ENCODE measurements around the gene FRMPD2.
"Not testable (repeated sequence)": the region's sequence is repeated elsewhere in the genome, so short reads cannot be mapped to it uniquely, and the experiment has no call there.

FRMPD2 gene

DNA sequence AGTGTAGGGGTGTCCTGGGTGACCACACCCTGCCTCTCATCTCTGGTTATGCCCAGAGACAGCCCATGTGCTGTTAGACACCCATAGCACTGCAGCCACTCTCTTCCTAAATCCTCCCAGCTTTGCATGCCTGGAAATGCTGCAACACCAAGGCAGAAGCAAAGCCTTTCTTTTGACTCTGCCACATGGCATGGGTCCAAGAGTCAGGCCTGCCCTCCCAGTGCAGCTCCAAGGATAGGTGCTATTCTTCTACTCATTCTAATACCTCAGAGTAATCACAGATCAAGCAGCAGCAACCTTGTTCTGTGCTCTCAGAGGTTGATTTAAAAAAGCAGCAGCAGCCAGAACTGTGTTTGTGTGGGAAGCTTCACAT, 23.4 kb downstream of the FRMPD2 start:
- Histone ChIP-seq H3K4me1 (ENCODE audit: control insufficient read depth, insufficient read depth, low read length, poor library complexity, severe bottlenecking) (peaks cover 19% of the 10 kb centered on the region), H3K9me3 (ENCODE audit: control insufficient read depth, low read length) (no peaks in the 10 kb centered on the region), H3K27ac (ENCODE audit: low read depth, low read length, severe bottlenecking) (peak overlapping the region; percentile 52), H3K4me3 (ENCODE audit: extremely low read depth, insufficient read depth, low read length, poor library complexity, severe bottlenecking) (no peak overlapping the region), H3K36me3 (ENCODE audit: control insufficient read depth, insufficient read depth, low read length) (no peaks in the 10 kb centered on the region)

DNA sequence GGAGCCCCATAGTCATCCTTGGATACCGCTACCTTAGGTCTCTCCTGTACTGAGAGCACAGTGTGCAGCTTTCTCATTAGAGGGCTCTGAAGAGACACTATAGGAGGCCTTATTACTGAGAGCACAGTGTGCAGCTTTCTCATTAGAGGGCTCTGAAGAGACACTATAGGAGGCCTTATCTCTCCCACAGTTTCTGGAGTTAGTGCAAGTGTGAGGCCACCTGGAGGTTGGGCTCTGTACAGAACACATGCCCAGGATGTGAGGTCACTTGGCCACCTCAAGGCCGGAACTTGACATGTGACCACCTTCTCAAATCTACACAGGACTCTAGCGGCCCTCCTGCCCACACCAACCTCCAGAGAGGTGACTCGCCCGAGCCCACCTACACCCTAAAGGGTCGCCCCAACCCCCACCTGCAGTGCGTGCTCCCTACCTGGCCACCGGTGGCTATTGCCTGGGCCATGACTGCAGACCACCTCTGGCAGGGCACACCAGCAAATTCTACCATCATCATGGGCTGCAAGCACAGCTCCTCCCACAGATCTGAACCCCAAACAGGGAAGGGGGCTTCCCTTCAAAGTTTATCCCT, 24.6 kb downstream of the FRMPD2 start:
- 95 to 96% methylated on average over 6 to 8 of the region's 8 CpGs for WGBS, 2 experiments (ENCODE audit: insufficient coverage in 2 of 2)
- no peaks in the 10 kb centered on the region for H3K9me3 ChIP-seq (ENCODE audit: control insufficient read depth, low read length)
- no peaks in the 10 kb centered on the region for H3K36me3 ChIP-seq (ENCODE audit: control insufficient read depth, insufficient read depth, low read length)
- peaks cover 19% of the 10 kb centered on the region for H3K4me1 ChIP-seq (ENCODE audit: control insufficient read depth, insufficient read depth, low read length, poor library complexity, severe bottlenecking)
- H3K27ac ChIP-seq (ENCODE audit: low read depth, low read length, severe bottlenecking), result no peak overlapping the region
- no peak overlapping the region for H3K4me3 ChIP-seq (ENCODE audit: extremely low read depth, insufficient read depth, low read length, poor library complexity, severe bottlenecking)

DNA sequence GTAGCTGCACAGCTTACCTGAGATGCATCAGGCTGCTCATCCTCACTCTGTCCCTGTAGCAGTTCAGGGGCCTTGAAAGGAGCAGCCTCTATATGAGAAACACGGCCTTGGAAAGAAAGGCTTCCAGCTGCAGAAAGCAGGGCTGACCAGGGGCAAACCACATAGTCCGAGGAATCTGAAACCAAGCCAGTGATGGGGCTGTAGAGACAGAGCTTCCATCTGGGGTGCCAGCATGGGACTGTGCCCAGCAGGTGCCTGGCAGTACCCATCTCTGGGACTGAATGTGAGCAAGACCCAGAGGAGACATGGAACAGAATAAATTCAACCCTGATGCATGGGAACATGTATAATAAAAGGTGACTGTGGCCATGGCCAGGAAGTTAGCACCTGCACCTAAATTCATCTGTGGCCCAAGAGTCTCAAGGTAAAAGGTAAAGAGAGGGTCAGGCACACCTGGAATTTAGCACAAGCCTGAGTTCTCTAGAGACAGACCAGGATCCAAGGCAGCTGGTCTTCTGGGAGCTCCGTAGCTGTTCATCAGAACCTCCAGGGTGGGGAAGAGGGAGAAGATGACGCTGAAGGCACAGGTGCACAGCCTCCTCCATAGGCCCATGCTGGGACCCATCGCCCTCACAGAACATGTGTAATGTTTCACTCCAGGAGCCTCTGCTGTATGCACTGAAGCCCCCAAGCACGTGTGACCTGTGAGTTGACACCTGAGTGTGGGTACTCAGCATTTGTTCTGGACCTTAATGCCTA, 25.3 kb downstream of the FRMPD2 start:
- H3K36me3 ChIP-seq (ENCODE audit: control insufficient read depth, insufficient read depth, low read length), result no peaks in the 10 kb centered on the region
- H3K4me1 ChIP-seq (ENCODE audit: control insufficient read depth, insufficient read depth, low read length, poor library complexity, severe bottlenecking), result peaks cover 19% of the 10 kb centered on the region
- WGBS, 2 experiments (ENCODE audit: insufficient coverage in 2 of 2), result 87 to 89% methylated on average over 4 to 5 of the region's 6 CpGs
- no peaks in the 10 kb centered on the region for H3K9me3 ChIP-seq (ENCODE audit: control insufficient read depth, low read length)
- no peak overlapping the region for H3K27ac ChIP-seq (ENCODE audit: low read depth, low read length, severe bottlenecking)
- no peak overlapping the region for H3K4me3 ChIP-seq (ENCODE audit: extremely low read depth, insufficient read depth, low read length, poor library complexity, severe bottlenecking)

DNA sequence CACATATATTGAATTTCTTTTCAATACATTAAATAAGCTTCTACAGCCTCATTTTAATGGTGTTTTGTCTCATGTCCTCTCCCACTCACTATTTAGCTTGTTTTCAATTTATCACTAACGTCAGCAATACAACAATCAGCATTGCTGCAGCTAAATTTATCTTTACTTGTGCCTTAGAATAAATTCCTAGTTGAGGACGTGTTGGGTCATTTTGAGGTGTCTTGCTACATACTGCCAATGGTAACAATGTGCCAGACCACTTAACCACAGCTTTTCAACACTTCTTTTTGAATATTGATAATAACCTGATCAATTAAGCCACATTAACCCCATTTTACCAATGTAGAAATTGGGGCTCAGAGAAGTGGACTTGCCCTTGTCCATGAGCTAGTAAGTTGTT, 26.0 kb downstream of the FRMPD2 start:
- Histone ChIP-seq H3K27ac (ENCODE audit: low read depth, low read length, severe bottlenecking) (no peak overlapping the region), H3K9me3 (ENCODE audit: control insufficient read depth, low read length) (no peaks in the 10 kb centered on the region), H3K4me1 (ENCODE audit: control insufficient read depth, insufficient read depth, low read length, poor library complexity, severe bottlenecking) (peaks cover 19% of the 10 kb centered on the region), H3K4me3 (ENCODE audit: extremely low read depth, insufficient read depth, low read length, poor library complexity, severe bottlenecking) (no peak overlapping the region), H3K36me3 (ENCODE audit: control insufficient read depth, insufficient read depth, low read length) (no peaks in the 10 kb centered on the region)
- WGBS, 2 experiments (ENCODE audit: insufficient coverage in 2 of 2), result no CpG with 5 or more reads among the region's 2 CpGs

DNA sequence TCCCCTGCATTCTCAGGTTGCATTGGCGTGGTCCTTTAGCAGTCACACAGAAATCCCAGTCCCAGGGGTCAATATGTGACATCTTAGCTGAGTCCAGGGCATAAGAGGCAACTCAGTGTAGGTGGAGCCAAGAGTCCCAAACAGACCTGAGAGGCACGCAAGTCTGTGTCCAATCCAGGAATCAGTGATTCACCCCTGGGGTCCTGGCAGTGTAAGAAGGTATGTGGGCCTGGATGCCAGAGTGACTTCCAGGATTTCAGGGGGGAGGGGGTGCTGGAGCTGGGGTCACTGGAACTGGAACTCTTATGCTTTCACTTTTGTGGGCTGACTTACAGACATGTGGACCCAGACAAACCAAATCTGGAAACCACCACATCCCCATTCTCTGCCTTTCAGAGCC, 26.8 kb downstream of the FRMPD2 start:
- Histone ChIP-seq H3K4me3 (ENCODE audit: extremely low read depth, insufficient read depth, low read length, poor library complexity, severe bottlenecking) (no peak overlapping the region), H3K36me3 (ENCODE audit: control insufficient read depth, insufficient read depth, low read length) (no peaks in the 10 kb centered on the region), H3K9me3 (ENCODE audit: control insufficient read depth, low read length) (no peaks in the 10 kb centered on the region), H3K27ac (ENCODE audit: low read depth, low read length, severe bottlenecking) (no peak overlapping the region), H3K4me1 (ENCODE audit: control insufficient read depth, insufficient read depth, low read length, poor library complexity, severe bottlenecking) (peaks cover 19% of the 10 kb centered on the region)
- WGBS, 2 experiments (ENCODE audit: insufficient coverage in 2 of 2), result 91 to 100% methylated on average over 1 to 2 of the region's 2 CpGs

DNA sequence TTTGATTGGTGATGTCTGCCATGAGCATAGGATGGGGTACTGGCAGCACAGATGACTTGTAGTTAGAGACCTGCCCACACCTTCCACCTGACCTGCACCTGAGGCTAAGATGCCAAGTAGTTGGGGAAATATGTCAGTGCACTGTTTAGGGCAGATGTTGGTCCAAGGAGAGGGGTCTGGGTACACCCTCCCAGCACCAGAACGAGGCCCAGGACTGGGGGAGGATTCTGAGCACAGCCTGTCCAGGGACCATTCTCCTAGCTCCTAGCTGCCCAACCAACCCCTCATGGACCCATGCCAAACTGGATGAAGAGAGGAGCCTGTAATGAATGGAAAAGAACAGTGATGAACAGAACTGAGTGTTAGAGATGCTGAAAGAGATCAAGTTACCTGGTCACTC, 28.0 kb downstream of the FRMPD2 start:
- no CpG with 5 or more reads among the region's 1 CpG for WGBS, 2 experiments (ENCODE audit: insufficient coverage in 2 of 2)

DNA sequence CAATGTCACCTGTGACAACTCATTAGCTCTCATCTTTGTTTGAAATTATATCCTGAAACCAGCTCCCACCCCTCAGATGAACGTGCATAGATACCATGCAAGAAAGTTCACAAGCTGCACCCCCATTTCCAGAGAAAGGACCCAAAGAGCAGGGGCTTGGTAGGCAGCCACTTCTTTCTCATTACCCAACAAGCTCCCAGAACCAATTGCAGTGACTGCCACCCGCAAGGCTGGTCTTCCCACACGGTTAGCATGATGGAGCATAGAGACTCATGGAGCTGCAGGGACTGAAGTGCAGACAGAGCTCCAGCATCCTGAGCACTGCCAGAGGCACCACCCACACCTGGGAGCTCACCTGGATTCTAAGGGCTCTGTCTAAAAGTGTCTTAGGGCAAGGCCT, 28.5 kb downstream of the FRMPD2 start:
- no peak overlapping the region for H3K27ac ChIP-seq (ENCODE audit: low read depth, low read length, severe bottlenecking)
- WGBS, 2 experiments (ENCODE audit: insufficient coverage in 2 of 2), result 96 to 100% methylated on average over 1 to 3 of the region's 3 CpGs
- H3K4me3 ChIP-seq (ENCODE audit: extremely low read depth, insufficient read depth, low read length, poor library complexity, severe bottlenecking), result no peak overlapping the region
- peaks cover 4% of the 10 kb centered on the region for H3K4me1 ChIP-seq (ENCODE audit: control insufficient read depth, insufficient read depth, low read length, poor library complexity, severe bottlenecking)
- no peaks in the 10 kb centered on the region for H3K36me3 ChIP-seq (ENCODE audit: control insufficient read depth, insufficient read depth, low read length)
- H3K9me3 ChIP-seq (ENCODE audit: control insufficient read depth, low read length), result no peaks in the 10 kb centered on the region

More for the DNA sequence above, 28.0 kb downstream of the FRMPD2 start:
- no peak overlapping the region for H3K27ac ChIP-seq (ENCODE audit: low read depth, low read length, severe bottlenecking)
- H3K9me3 ChIP-seq (ENCODE audit: control insufficient read depth, low read length), result no peaks in the 10 kb centered on the region
- no peak overlapping the region for H3K4me3 ChIP-seq (ENCODE audit: extremely low read depth, insufficient read depth, low read length, poor library complexity, severe bottlenecking)
- peaks cover 9% of the 10 kb centered on the region for H3K4me1 ChIP-seq (ENCODE audit: control insufficient read depth, insufficient read depth, low read length, poor library complexity, severe bottlenecking)
- H3K36me3 ChIP-seq (ENCODE audit: control insufficient read depth, insufficient read depth, low read length), result no peaks in the 10 kb centered on the region

DNA sequence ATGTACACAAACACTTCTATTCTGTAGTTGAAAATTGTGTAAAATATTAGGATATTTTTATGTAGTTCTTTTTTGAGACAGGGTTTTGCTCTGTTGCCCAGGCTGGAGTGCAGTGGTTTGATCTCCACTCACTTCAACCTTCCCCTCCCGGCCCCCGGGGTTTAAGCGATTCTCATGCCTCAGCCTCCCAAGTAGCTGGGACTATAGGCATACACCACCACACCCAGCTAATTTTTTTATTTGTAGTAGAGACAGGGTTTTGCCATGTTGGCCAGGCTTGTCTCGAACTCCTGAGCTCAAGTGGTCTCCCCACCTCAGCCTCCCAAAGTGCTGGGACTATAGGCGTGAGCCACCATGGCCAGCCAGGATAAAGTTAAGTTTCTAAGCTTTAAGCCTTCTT, 30.6 kb downstream of the FRMPD2 start:
- not testable (repeated sequence) for H3K9me3 ChIP-seq (ENCODE audit: control insufficient read depth, low read length); H3K36me3 ChIP-seq (ENCODE audit: control insufficient read depth, insufficient read depth, low read length); H3K4me1 ChIP-seq (ENCODE audit: control insufficient read depth, insufficient read depth, low read length, poor library complexity, severe bottlenecking); H3K27ac ChIP-seq (ENCODE audit: low read depth, low read length, severe bottlenecking); H3K4me3 ChIP-seq (ENCODE audit: extremely low read depth, insufficient read depth, low read length, poor library complexity, severe bottlenecking)
- WGBS, 2 experiments (ENCODE audit: insufficient coverage in 2 of 2), result no CpG with 5 or more reads among the region's 5 CpGs

DNA sequence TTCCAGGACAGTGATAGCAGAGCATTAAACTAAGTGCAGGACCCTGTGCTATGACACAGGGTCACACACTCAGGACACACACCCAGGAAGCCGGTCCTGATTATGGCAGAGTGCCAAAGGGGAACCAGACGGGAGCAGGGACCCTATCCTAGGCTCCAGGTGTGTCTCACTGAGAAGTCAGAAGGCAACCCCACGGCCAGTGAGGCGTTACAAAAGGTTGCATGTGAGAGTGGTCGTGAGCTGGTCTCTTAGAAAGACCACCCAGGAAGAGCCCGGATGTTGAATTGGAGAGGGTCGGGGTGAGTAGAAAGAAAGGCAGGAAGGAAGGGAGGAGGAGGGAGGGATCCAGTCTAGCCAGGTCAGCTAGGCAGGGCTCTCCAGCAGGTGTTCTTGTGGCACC, 31.0 kb downstream of the FRMPD2 start:
- peaks cover 4% of the 10 kb centered on the region for H3K4me1 ChIP-seq (ENCODE audit: control insufficient read depth, insufficient read depth, low read length, poor library complexity, severe bottlenecking)
- H3K9me3 ChIP-seq (ENCODE audit: control insufficient read depth, low read length), result no peaks in the 10 kb centered on the region
- 56 to 62% methylated on average over 6 to 7 of the region's 7 CpGs for WGBS, 2 experiments (ENCODE audit: insufficient coverage in 2 of 2)
- H3K36me3 ChIP-seq (ENCODE audit: control insufficient read depth, insufficient read depth, low read length), result no peaks in the 10 kb centered on the region
- no peak overlapping the region for H3K27ac ChIP-seq (ENCODE audit: low read depth, low read length, severe bottlenecking)
- H3K4me3 ChIP-seq (ENCODE audit: extremely low read depth, insufficient read depth, low read length, poor library complexity, severe bottlenecking), result no peak overlapping the region

DNA sequence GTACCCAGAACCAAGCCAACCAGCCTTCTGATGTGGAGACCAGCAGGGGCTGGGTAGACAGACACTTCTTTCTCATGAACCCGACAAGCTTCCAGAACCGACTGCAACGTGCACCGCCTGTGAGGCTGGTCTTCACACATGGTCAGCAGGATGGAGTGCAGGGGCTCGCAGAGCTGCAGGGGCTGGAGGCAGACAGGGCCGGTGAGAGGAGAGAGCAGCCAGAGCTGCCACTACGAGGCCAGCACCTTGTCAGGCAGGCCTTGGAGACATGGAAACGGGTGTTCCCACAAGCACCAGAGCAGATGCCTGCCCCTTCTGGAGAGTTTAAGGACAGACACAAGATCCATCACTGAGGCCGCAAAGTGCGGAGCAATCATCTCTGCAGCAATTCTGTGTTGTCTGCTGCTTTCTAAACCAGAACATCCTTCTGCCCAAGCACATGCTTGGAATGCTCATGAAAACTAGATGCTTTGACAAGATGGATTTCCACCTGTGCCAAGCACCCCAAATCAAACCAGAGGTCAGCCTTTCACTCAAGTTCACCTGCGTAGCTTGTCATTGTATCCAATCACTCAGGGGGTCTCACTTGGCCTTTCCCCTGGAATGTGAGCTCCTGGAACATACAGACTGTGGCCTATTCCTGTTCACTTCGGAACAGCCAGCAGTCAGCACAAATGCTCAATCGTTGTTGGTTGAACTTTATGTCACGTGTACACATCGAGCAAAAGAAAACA, 32.2 kb downstream of the FRMPD2 start:
- Histone ChIP-seq H3K4me1 (ENCODE audit: control insufficient read depth, insufficient read depth, low read length, poor library complexity, severe bottlenecking) (peaks cover under 1% of the 10 kb centered on the region), H3K36me3 (ENCODE audit: control insufficient read depth, insufficient read depth, low read length) (no peaks in the 10 kb centered on the region), H3K27ac (ENCODE audit: low read depth, low read length, severe bottlenecking) (no peak overlapping the region), H3K4me3 (ENCODE audit: extremely low read depth, insufficient read depth, low read length, poor library complexity, severe bottlenecking) (no peak overlapping the region), H3K9me3 (ENCODE audit: control insufficient read depth, low read length) (no peaks in the 10 kb centered on the region)
- 91% methylated on average over 15 of the region's 15 CpGs for WGBS, 2 experiments (ENCODE audit: insufficient coverage in 2 of 2)

DNA sequence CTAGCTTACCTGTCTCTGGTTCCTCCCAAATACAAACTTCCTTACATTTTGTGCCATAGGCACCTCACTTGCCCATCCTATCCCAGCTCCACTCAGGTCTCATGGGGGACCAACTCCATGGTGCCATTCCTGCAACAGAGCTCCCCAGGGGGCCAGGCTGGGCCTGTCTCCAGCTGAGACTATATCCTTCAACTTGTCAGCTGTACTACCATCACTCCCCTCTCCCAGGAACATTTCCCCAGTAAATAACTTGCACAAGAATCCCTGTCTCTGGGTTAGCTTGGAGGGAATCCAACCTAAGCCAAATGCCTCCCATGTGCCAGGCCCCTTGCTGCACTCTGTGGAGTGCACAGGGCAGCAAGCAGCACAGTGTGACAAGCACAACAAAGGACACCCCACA, 33.2 kb downstream of the FRMPD2 start:
- H3K4me3 ChIP-seq (ENCODE audit: extremely low read depth, insufficient read depth, low read length, poor library complexity, severe bottlenecking), result no peak overlapping the region

More for the DNA sequence above, 33.2 kb downstream of the FRMPD2 start:
- no peaks in the 10 kb centered on the region for H3K36me3 ChIP-seq (ENCODE audit: control insufficient read depth, insufficient read depth, low read length)
- no peak overlapping the region for H3K27ac ChIP-seq (ENCODE audit: low read depth, low read length, severe bottlenecking)
- H3K9me3 ChIP-seq (ENCODE audit: control insufficient read depth, low read length), result no peaks in the 10 kb centered on the region
- no peaks in the 10 kb centered on the region for H3K4me1 ChIP-seq (ENCODE audit: control insufficient read depth, insufficient read depth, low read length, poor library complexity, severe bottlenecking)

Measured in mesodermal cell (in vitro differentiated cells).